Measurements from ENCODE around the gene MS4A6E.

MS4A6E gene

DNA sequence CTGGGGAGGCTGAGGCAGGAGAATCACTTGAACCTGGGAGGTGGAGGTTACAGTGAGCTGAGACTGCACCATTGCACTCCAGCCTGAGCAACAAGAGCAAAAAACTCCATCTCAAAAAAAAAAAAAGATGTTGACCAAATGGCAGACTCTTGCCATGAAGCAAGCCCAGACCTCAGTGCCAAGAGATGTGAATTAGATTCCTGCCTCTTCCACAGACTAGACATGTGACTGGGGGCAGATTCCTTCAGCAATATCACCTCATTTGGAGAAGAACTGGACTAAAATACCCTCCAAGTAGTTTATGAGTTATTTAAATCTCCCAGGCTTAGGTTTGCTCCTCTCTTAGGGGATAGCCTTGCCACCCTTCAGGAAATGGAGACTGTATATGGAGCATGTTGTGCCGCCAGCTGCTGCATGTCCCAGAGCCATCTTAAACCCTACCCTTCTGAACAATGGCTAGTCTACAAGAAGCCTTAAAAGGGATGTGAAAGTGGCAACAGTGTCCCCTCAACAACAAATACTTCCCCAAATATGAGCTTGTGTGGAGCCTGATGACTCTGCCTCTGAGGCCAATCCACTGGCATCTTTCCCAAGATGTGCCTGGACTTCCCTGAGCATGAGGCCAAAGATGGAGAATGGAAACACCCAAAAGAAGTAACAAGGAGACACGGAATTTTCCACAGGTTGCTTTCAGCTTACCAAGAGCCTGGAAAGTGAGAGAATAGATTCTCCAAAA, 50.5 kb downstream of the MS4A6E start:
- no peak for DNase-seq

DNA sequence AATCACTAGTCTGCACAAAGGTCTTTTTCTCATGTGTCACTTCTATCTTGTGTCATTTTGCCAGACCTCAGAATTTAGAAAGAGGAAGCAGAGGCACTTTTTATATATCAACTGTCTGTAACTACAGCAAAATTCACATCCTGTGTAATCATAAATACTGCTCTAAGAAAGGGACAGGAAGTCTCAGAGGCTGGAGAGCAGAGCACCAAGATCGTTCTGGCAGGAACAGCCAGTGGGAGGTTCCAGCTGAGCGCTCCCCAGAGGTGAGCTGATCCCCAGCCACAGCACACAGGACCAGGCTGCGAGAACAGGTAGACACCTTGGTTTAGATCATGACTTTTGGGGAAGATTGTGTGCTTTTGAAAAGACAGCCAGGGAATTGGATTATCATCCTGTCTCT, 51.3 kb downstream of the MS4A6E start, which contains the start of gene MS4A7:
TSS of gene MS4A7 (plus strand) at position 179 of the 400 bp plus-strand sequence. CDS start 4,610 bp downstream, outside the sequence.
- DNase-seq: no peak

GRCh38 chr11:60389279-60389910, 62.3 kb downstream of the MS4A6E start:
- DNase-seq: no peak

- no peak for DNase-seq
Measured at GRCh38 chr11:60390419-60390818, 63.4 kb downstream of the MS4A6E start.
